Effector memory CD8-positive, alpha-beta T cell (primary cell): Measurements from ENCODE around the gene FAM20C.
A peak's percentile ranks its signal among the peaks of the same experiment; 100 is the strongest.
"Not testable (repeated sequence)": the region's sequence is repeated elsewhere in the genome, so short reads cannot be mapped to it uniquely, and the experiment has no call there.

Source experiments
- ATAC-seq: fragments of 150-1000 bp; cut with Tn5 transposase; replicated peaks from 2 replicates; pipeline ENCODE4 v1.10.0; 2021; ENCODE audit warnings: mild to moderate bottlenecking, moderate library complexity
- DNase-seq, 3 experiments: peaks; one replicate each; pipeline ENCODE4 v3.0.0; 2021
- H3K27ac Mint-ChIP-seq, 2 donors: one replicate each; pipeline ENCODE4 v1.8.0; 2022; ENCODE audit warnings: mild to moderate bottlenecking in 2 of 2, mixed read lengths in 2 of 2, moderate library complexity in 2 of 2
- H3K27me3 Mint-ChIP-seq, 2 donors: one replicate each; pipeline ENCODE4 v1.8.0; 2022; ENCODE audit warnings: mixed read lengths in 2 of 2
- H3K36me3 Mint-ChIP-seq: one replicate; pipeline ENCODE4 v1.8.0; 2022; ENCODE audit warnings: mild to moderate bottlenecking, moderate library complexity, mixed read lengths; ENCODE audit not compliant: insufficient read depth
- H3K4me1 Mint-ChIP-seq, 2 donors: one replicate each; pipeline ENCODE4 v1.8.0; 2022; ENCODE audit warnings: low read depth in 2 of 2, mixed read lengths in 2 of 2
- H3K4me3 Mint-ChIP-seq, 2 donors: one replicate each; pipeline ENCODE4 v1.8.0; 2022; ENCODE audit warnings: mild to moderate bottlenecking in 2 of 2, mixed read lengths in 2 of 2, moderate library complexity in 2 of 2
- H3K9me3 Mint-ChIP-seq, 2 donors: one replicate each; pipeline ENCODE4 v1.8.0; 2022; ENCODE audit warnings: mixed read lengths in 2 of 2

FAM20C gene

GRCh38 chr7:294440-295154 lies 102.2 kb downstream of the FAM20C start:
- Mint-ChIP-seq H3K36me3 (no peaks in the 10 kb centered on the region), H3K9me3 (no peaks in the 10 kb centered on the region), H3K4me1 (no peaks in the 10 kb centered on the region), H3K27ac (no peak overlapping the region), H3K4me3 (no peak overlapping the region), H3K27me3 (peaks cover 22 to 42% of the 10 kb centered on the region in 2 donors)
- DNase-seq (no peak), ATAC-seq (no peak)

GRCh38 chr7:295155-296154 lies 103.1 kb downstream of the FAM20C start:
- Mint-ChIP-seq H3K9me3 (no peaks in the 10 kb centered on the region), H3K27me3 (peaks cover 22 to 42% of the 10 kb centered on the region in 2 donors), H3K4me1 (no peaks in the 10 kb centered on the region), H3K4me3 (no peak overlapping the region), H3K36me3 (no peaks in the 10 kb centered on the region), H3K27ac (no peak overlapping the region)
- DNase-seq (no peak), ATAC-seq (no peak)

GRCh38 chr7:296373-296945 lies 104.1 kb downstream of the FAM20C start:
- DNase-seq = no peak
- no peak overlapping the region for H3K4me3 Mint-ChIP-seq
- ATAC-seq = no peak
- peaks cover 21 to 40% of the 10 kb centered on the region in 2 donors for H3K27me3 Mint-ChIP-seq
- H3K36me3 Mint-ChIP-seq = no peaks in the 10 kb centered on the region
- H3K27ac Mint-ChIP-seq = peak overlapping the region in 1 of 2 donors; percentile 70
- no peaks in the 10 kb centered on the region for H3K9me3 Mint-ChIP-seq
- no peaks in the 10 kb centered on the region for H3K4me1 Mint-ChIP-seq

GRCh38 chr7:297141-297540 lies 104.8 kb downstream of the FAM20C start:
- not testable (repeated sequence) for H3K36me3 Mint-ChIP-seq, ATAC-seq, H3K27ac Mint-ChIP-seq, H3K9me3 Mint-ChIP-seq, H3K4me3 Mint-ChIP-seq, DNase-seq, H3K4me1 Mint-ChIP-seq
- H3K27me3 Mint-ChIP-seq = peaks cover 14 to 33% of the 10 kb centered on the region in 2 donors

- H3K27me3 Mint-ChIP-seq = peaks cover 8 to 26% of the 10 kb centered on the region in 2 donors
These were observed 105.4 kb downstream of the FAM20C start for GRCh38 chr7:297611-298374.

GRCh38 chr7:298375-298702 lies 106.0 kb downstream of the FAM20C start:
- no peak for ATAC-seq
- H3K9me3 Mint-ChIP-seq = no peaks in the 10 kb centered on the region
- H3K27me3 Mint-ChIP-seq = peaks cover 2 to 26% of the 10 kb centered on the region in 2 donors
- no peaks in the 10 kb centered on the region for H3K4me1 Mint-ChIP-seq
- DNase-seq = no peak
- H3K36me3 Mint-ChIP-seq = no peaks in the 10 kb centered on the region
- H3K27ac Mint-ChIP-seq = no peak overlapping the region
- no peak overlapping the region for H3K4me3 Mint-ChIP-seq

More at GRCh38 chr7:297611-298374, 105.4 kb downstream of the FAM20C start:
- no peak overlapping the region for H3K4me3 Mint-ChIP-seq
- no peak for DNase-seq
- H3K4me1 Mint-ChIP-seq = no peaks in the 10 kb centered on the region
- no peak for ATAC-seq
- H3K27ac Mint-ChIP-seq = no peak overlapping the region
- H3K36me3 Mint-ChIP-seq = no peaks in the 10 kb centered on the region
- H3K9me3 Mint-ChIP-seq = no peaks in the 10 kb centered on the region

GRCh38 chr7:298743-299142 lies 106.4 kb downstream of the FAM20C start:
- peaks cover 0 to 29% of the 10 kb centered on the region in 2 donors for H3K27me3 Mint-ChIP-seq
- no peak for DNase-seq
- H3K4me1 Mint-ChIP-seq = no peaks in the 10 kb centered on the region
- no peak for ATAC-seq
- no peak overlapping the region for H3K27ac Mint-ChIP-seq
- no peak overlapping the region for H3K4me3 Mint-ChIP-seq
- H3K36me3 Mint-ChIP-seq = no peaks in the 10 kb centered on the region
- no peaks in the 10 kb centered on the region for H3K9me3 Mint-ChIP-seq

- Mint-ChIP-seq H3K27me3 (peaks cover 0 to 27% of the 10 kb centered on the region in 2 donors), H3K27ac (no peak overlapping the region), H3K4me1 (no peaks in the 10 kb centered on the region), H3K9me3 (no peaks in the 10 kb centered on the region), H3K36me3 (no peaks in the 10 kb centered on the region), H3K4me3 (no peak overlapping the region)
- DNase-seq (no peak), ATAC-seq (no peak)
These were observed 106.8 kb downstream of the FAM20C start for GRCh38 chr7:299169-299568.

GRCh38 chr7:299628-300027 lies 107.3 kb downstream of the FAM20C start:
- no peak for ATAC-seq

GRCh38 chr7:300048-300447 lies 107.7 kb downstream of the FAM20C start:
- no peaks in the 10 kb centered on the region for H3K9me3 Mint-ChIP-seq

More at GRCh38 chr7:299628-300027, 107.3 kb downstream of the FAM20C start:
- H3K4me3 Mint-ChIP-seq = no peak overlapping the region
- H3K4me1 Mint-ChIP-seq = no peaks in the 10 kb centered on the region
- no peaks in the 10 kb centered on the region for H3K9me3 Mint-ChIP-seq
- H3K36me3 Mint-ChIP-seq = no peaks in the 10 kb centered on the region
- H3K27me3 Mint-ChIP-seq = peaks cover 0 to 25% of the 10 kb centered on the region in 2 donors
- no peak overlapping the region for H3K27ac Mint-ChIP-seq
- no peak for DNase-seq

GRCh38 chr7:300546-301290 lies 108.3 kb downstream of the FAM20C start:
- Mint-ChIP-seq H3K4me1 (no peaks in the 10 kb centered on the region), H3K27me3 (peaks cover 0 to 22% of the 10 kb centered on the region in 2 donors), H3K4me3 (no peak overlapping the region), H3K9me3 (no peaks in the 10 kb centered on the region), H3K36me3 (no peaks in the 10 kb centered on the region), H3K27ac (no peak overlapping the region)
- ATAC-seq (no peak), DNase-seq (no peak)

More at GRCh38 chr7:300048-300447, 107.7 kb downstream of the FAM20C start:
- DNase-seq = no peak
- no peak overlapping the region for H3K4me3 Mint-ChIP-seq
- no peak for ATAC-seq
- H3K27me3 Mint-ChIP-seq = peaks cover 0 to 25% of the 10 kb centered on the region in 2 donors
- no peaks in the 10 kb centered on the region for H3K36me3 Mint-ChIP-seq
- no peaks in the 10 kb centered on the region for H3K4me1 Mint-ChIP-seq
- H3K27ac Mint-ChIP-seq = no peak overlapping the region

- DNase-seq = no peak
These were observed 109.1 kb downstream of the FAM20C start for GRCh38 chr7:301291-302053.

More at GRCh38 chr7:301291-302053, 109.1 kb downstream of the FAM20C start:
- Mint-ChIP-seq H3K4me1 (no peaks in the 10 kb centered on the region), H3K27me3 (peaks cover 0 to 20% of the 10 kb centered on the region in 2 donors), H3K36me3 (no peaks in the 10 kb centered on the region), H3K9me3 (no peaks in the 10 kb centered on the region), H3K4me3 (no peak overlapping the region), H3K27ac (no peak overlapping the region)
- ATAC-seq = no peak
